HepG2 (cell line): ENCODE data around the gene CDC27. TPM values are rescaled to one million over a fixed set of nuclear protein-coding genes. Genes with fewer than 3 reads are reported as not detected.
A peak's percentile ranks its signal among the peaks of the same experiment; 100 is the strongest.

Experiments
- ARNTL ChIP-seq: sonication (generic); formaldehyde crosslinking; IDR thresholded peaks from 2 replicates; pipeline ENCODE4 v1.4.0; 2020; ENCODE audit warnings: mild to moderate bottlenecking, missing genetic modification reagents
- ATF2 ChIP-seq: sonication (generic); formaldehyde crosslinking; IDR thresholded peaks from 2 replicates; pipeline ENCODE4 v1.4.0; 2020; ENCODE audit warnings: missing genetic modification reagents
- CEBPB ChIP-seq: IDR thresholded peaks from 2 replicates; pipeline ENCODE4 v1.6.1; 2011; ENCODE audit warnings: low read depth, low read length, improper control_type of control experiment, borderline replicate concordance
- HNRNPH1 ChIP-seq: fragments of 200-400 bp; formaldehyde crosslinking; optimal IDR thresholded peaks from 2 replicates; pipeline ENCODE3; 2017; ENCODE audit warnings: mild to moderate bottlenecking, low read depth, low read length
- HOXA9 ChIP-seq: sonication (generic); formaldehyde crosslinking; IDR thresholded peaks from 2 replicates; pipeline ENCODE4 v1.8.1; 2022; ENCODE audit warnings: missing genetic modification reagents, mild to moderate bottlenecking, moderate library complexity, borderline replicate concordance
- MNT ChIP-seq: fragments of 450-650 bp; IDR thresholded peaks from 2 replicates; pipeline ENCODE4 v1.6.1; 2016
- MYNN ChIP-seq: sonication (generic); formaldehyde crosslinking; IDR thresholded peaks from 2 replicates; pipeline ENCODE4 v1.4.0; 2020; ENCODE audit warnings: mild to moderate bottlenecking, low read depth, missing genetic modification reagents
- RXRA ChIP-seq: sonication (generic); formaldehyde crosslinking; IDR thresholded peaks from 2 replicates; pipeline ENCODE4 v1.5.1; 2020; ENCODE audit warnings: missing genetic modification reagents
- YEATS4 ChIP-seq: sonication (generic); formaldehyde crosslinking; IDR thresholded peaks from 2 replicates; pipeline ENCODE4 v1.4.0; 2020; ENCODE audit warnings: missing genetic modification reagents, borderline replicate concordance
- ZHX1 ChIP-seq: sonication (generic); formaldehyde crosslinking; IDR thresholded peaks from 2 replicates; pipeline ENCODE4 v1.8.1; 2022; ENCODE audit warnings: low read depth, mild to moderate bottlenecking, missing genetic modification reagents
- ZNF207 ChIP-seq: fragments of 450-650 bp; IDR thresholded peaks from 2 replicates; pipeline ENCODE4 v1.6.1; 2016; ENCODE audit warnings: antibody characterized with exemption, borderline replicate concordance
- ZNF460 ChIP-seq: sonication (generic); formaldehyde crosslinking; IDR thresholded peaks from 2 replicates; pipeline ENCODE4 v1.5.1; 2020; ENCODE audit warnings: missing genetic modification reagents, mild to moderate bottlenecking, borderline replicate concordance
- ZNF720 ChIP-seq: sonication (generic); formaldehyde crosslinking; IDR thresholded peaks from 2 replicates; pipeline ENCODE4 v1.4.0; 2020; ENCODE audit warnings: missing genetic modification reagents
- polyA plus RNA-seq, 8 experiments: library from polyadenylated mRNA; depleted of rRNA in 3 of 8; stranded (reverse) in 7 of 8; unstranded in 1 of 8; fragments of >200 nt; fragmentation: Illumina TruSeq in 4 of 8; extraction: Trizol in 4 of 8; gene quantifications; 2 replicates each; pipeline versions ENCODE4 v1.2.1 to v1.2.3, GENCODE V29; 2011 to 2016; ENCODE audit warnings: low read depth in 4 of 8, missing spikeins in 1 of 8, mixed read lengths in 1 of 8; ENCODE audit not compliant: insufficient read depth in 1 of 8
- total RNA-seq, 5 experiments: library from RNA; depleted of rRNA; stranded (reverse); fragments of >200 nt; fragmentation: Illumina TruSeq; extraction: Trizol; gene quantifications; 2 replicates each; pipeline ENCODE4 v1.2.3, GENCODE V29; 2016; ENCODE audit warnings: low read depth in 1 of 5
- TF ChIP-seq, protein P1 (sequence below): sonication (generic); formaldehyde crosslinking; IDR thresholded peaks from 2 replicates; pipeline ENCODE4 v1.5.0; 2020; ENCODE audit warnings: mild to moderate bottlenecking, missing genetic modification reagents
- TF ChIP-seq, protein P2 (sequence below): sonication (generic); formaldehyde crosslinking; IDR thresholded peaks from 2 replicates; pipeline ENCODE4 v1.4.0; 2020; ENCODE audit warnings: missing genetic modification reagents, borderline replicate concordance

The CDC27 gene
- total and polyA plus RNA-seq, 2 of the 13 experiments (the other 11 are each of a cell fraction or from before 2014, with no cell fraction given): 80.7 to 102 TPM

GRCh38 chr17:47188876-47189731, at the start of gene CDC27 (continued):
- TF ChIP-seq, protein P1, sequence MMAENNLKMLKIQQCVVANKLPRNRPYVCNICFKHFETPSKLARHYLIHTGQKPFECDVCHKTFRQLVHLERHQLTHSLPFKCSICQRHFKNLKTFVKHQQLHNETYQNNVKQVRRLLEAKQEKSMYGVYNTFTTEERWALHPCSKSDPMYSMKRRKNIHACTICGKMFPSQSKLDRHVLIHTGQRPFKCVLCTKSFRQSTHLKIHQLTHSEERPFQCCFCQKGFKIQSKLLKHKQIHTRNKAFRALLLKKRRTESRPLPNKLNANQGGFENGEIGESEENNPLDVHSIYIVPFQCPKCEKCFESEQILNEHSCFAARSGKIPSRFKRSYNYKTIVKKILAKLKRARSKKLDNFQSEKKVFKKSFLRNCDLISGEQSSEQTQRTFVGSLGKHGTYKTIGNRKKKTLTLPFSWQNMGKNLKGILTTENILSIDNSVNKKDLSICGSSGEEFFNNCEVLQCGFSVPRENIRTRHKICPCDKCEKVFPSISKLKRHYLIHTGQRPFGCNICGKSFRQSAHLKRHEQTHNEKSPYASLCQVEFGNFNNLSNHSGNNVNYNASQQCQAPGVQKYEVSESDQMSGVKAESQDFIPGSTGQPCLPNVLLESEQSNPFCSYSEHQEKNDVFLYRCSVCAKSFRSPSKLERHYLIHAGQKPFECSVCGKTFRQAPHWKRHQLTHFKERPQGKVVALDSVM (CRISPR knock-in tag): peak; percentile 60
- TF ChIP-seq ZNF460 (no peak; the same call in 1 of the 2 replicates), YEATS4 (CRISPR knock-in tag) (peak; percentile 99), ZNF207 (no peak), ZHX1 (CRISPR knock-in tag) (no peak; the same call in none of the 2 replicates), ARNTL (CRISPR knock-in tag) (peak; percentile 21), ZNF720 (CRISPR knock-in tag) (no peak), CEBPB (no peak), HOXA9 (CRISPR knock-in tag) (no peak; the same call in 1 of the 2 replicates), HNRNPH1 (no peak), ATF2 (CRISPR knock-in tag) (peak; percentile 69), RXRA (CRISPR knock-in tag) (peak; percentile 96), MNT (peak; percentile 36; the same call in 1 of the 2 replicates), MYNN (CRISPR knock-in tag) (peak; percentile 90; the same call in 1 of the 2 replicates)
- TF ChIP-seq, protein P2, sequence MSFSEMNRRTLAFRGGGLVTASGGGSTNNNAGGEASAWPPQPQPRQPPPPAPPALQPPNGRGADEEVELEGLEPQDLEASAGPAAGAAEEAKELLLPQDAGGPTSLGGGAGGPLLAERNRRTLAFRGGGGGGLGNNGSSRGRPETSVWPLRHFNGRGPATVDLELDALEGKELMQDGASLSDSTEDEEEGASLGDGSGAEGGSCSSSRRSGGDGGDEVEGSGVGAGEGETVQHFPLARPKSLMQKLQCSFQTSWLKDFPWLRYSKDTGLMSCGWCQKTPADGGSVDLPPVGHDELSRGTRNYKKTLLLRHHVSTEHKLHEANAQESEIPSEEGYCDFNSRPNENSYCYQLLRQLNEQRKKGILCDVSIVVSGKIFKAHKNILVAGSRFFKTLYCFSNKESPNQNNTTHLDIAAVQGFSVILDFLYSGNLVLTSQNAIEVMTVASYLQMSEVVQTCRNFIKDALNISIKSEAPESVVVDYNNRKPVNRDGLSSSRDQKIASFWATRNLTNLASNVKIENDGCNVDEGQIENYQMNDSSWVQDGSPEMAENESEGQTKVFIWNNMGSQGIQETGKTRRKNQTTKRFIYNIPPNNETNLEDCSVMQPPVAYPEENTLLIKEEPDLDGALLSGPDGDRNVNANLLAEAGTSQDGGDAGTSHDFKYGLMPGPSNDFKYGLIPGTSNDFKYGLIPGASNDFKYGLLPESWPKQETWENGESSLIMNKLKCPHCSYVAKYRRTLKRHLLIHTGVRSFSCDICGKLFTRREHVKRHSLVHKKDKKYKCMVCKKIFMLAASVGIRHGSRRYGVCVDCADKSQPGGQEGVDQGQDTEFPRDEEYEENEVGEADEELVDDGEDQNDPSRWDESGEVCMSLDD (CRISPR knock-in tag): peak; percentile 82; the same call in 1 of the 2 replicates
